ENCODE measurements around the gene RIMS3.
A peak's percentile ranks its signal among the peaks of the same experiment; 100 is the strongest.
"Not testable (repeated sequence)": the region's sequence is repeated elsewhere in the genome, so short reads cannot be mapped to it uniquely, and the experiment has no call there.

RIMS3 gene

GRCh38 chr1:40665335-40666171 lies at the start of gene RIMS3:
TSS of gene RIMS3 (minus strand) at chr1:40665682. CDS start at chr1:40641925, 23,757 bp downstream.
- DNase-seq, result peak; percentile 80

DNA sequence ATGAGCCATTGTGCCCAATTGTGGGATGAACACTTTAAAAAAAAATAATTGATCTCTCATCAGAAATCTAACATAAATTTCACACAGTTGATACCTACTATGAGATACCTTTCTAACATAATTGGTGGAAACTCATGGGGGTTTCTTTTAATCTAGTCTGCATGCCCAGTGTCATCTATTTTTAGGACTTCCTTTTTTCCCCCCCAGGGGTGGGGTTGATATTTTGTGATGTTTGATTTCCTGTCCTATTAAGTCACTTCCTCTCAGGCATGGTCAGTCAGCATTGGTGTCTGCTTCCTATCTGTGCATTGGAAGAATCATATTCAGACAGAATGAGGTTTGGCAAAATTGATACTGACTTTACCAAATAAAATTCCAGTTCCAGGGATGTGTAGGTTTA lies 47.5 kb upstream of the RIMS3 start:
- DNase-seq, result no peak

GRCh38 chr1:40712405-40712944 lies 47.0 kb upstream of the RIMS3 start:
- DNase-seq, result no peak

- no peak for DNase-seq
Measured at GRCh38 chr1:40711465-40712404, 46.3 kb upstream of the RIMS3 start.

DNA sequence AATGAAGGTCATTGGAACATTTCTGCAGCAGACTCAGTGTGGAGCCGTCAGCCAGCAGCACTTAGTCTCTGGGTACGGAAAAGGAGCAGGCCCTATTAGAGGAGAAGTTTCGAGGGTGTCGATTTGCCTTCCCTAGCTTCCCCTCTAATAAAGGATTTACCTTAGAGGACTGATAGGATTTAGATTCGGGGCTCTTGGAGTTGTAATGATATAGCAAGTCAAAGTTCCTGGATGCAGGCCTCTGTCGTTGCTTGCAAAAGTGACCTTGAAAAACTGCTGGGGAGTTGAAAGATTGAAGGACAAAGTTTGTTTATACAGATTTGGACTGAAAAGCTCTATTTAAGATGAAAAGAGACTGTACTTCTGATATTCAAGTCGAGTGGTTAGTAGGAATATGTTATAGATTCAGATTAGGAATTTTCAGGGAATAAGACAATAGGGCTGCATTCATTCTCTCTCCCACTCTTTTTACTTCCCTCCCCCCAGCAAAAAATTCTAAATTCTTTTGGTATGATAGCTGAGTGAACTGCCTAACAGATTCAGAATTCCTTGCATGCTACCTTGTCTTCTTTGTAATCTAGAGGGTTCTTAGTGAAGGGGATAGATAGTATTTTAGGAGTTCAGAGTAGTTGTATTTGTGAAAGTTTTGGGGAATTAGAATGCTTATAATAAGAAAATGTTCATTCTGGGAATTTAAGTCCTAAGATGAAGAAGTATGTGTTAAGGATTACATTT lies 45.3 kb upstream of the RIMS3 start:
- DNase-seq, result no peak

GRCh38 chr1:40709802-40710278 lies 44.4 kb upstream of the RIMS3 start:
- DNase-seq, result no peak

DNA sequence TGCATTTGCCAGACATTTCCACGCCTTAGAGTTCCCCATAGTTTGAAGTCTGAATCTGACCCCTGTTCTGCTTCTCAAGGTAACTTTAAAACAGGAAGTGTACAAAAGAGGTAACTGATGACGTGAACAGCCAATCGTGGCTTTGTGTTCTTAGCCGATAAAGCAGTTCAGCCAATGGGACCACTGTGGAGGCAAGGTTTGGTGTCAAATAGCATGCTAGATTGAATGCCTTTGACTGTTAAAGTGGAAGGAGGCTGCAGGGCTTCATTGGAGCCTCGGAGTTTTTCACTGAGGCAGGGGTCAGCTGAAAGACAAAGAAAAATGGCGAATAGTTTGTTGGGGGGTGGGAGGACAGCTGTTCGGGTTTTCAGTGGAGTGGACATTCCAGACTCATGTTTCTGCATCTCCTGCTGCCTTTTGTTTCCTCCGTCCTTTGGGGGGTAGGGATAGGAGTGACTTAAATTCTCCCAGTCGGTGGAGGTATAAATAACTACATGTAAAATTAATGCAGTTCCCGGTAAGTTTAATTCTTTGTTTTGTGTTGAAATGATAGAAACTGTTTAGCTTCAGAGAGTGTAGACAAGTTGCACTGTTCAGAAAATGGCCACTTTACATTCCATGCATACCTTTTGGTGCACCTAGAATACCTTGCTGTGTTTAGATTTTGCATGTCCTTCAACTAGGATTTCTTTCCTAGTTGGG lies 43.8 kb upstream of the RIMS3 start:
- DNase-seq, result peak; percentile 77

DNA sequence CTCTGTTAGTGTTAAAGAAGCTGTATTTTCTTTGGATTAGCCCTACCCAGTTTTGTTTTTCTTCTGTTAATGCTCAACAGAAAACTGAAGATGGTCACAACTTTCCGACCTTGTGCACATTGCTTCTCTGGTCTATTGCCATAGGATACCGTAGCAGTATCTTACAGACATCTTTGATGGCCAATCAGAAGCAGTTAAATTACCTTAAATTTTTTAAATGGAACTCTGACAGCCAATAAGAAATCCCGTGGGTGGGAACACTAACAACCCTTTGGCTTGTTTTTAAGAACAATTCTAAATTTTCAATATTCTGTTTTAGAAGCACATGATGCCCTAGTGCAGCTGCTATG lies 43.2 kb upstream of the RIMS3 start:
- no peak for DNase-seq

DNA sequence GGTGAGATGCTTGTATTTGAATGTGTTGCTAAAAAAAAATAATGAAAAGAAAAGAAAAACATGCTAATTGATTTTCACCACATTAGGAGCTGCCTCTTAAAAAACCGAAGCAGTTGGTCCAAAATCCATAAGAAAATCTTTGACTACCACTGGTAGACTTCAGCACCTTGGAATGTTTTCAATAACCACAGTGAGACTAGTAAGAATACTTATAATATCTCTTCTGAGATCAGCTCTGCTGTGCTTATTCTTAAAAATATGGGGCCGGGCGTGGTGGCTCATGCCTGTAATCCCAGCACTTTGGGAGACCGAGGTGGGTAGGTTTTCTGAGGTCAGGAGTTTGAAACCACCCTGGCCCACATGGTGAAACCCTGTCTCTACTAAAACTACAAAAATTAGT lies 41.1 kb upstream of the RIMS3 start:
- DNase-seq, result no peak

DNA sequence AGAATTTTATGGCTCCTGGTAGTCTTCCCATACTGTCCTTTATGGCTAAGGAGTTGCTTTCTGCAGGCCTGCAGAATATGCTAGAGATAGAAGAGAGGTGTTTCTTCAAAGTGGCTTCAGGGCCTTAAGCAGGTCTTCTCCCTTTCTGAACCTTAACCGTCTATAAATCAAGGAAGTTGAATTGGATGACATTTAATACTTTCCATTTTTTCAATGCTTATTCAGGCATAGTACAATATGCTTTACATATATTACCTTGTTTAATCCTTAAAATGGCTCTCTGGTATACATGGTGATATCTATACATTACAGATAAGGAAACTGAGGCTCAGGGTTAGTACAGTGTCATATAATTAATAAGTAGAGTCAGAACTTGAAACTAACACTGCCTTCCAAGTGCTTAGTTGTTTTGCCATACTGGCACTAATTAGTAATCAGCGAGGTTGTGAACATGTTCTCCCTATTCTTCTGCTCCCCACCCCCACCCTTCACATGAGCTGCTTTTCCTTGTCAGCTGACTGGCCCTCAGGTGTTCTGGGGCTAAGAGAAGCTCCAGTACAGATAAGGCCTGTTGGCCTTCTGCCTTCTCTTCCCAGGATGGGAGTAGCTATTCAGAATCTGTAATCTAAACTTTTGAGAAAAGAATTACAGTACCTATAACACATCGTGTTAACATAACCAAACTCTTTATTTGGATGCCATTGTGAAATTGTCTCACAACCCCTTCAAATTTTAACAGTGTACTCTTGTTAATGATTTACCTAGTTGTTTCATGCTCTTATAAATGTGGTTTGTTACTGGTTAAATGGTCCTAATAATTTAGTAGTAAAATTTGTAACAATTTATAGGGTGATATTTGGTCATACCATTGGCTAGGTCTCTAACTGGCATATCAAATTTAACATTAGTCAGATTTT lies 39.6 kb upstream of the RIMS3 start:
- no peak for DNase-seq

DNA sequence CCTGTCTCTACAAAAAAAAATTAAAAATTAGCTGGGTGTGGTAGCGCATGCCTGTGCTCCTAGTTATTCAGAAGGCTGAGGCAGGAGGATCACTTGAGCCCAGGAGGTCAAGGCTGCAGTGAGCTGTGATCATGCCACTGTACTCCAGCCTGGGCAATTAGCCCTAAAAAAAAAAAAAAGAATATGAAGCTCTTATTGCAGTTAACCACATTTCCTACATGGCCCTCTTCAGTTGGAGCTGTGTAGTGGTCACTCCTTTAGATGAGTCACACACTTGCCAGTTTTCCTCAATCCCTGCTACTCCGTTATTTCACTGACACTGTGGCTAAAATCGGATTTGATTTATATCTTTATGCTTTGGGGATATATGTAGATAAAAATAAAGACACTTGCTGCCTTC lies 37.8 kb upstream of the RIMS3 start:
- no peak for DNase-seq

DNA sequence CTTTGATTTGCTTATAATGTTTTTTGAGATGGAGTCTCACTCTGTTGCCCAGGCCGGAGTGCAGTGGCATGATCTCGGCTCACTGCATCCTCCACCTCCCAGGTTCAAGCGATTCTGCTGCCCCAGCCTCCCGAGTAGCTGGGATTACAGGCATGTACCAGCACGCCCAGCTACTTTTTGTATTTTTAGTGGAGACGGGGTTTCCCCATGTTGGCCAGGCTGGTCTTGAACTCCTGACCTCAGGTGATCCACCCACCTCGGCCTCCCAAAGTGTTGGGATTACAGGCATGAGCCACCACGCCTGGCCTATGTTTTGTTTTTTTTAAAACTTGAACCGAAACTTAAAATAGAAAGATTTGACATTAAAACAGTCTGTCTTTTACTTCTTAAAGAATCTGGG lies 37.3 kb upstream of the RIMS3 start:
- not testable (repeated sequence) for DNase-seq

DNA sequence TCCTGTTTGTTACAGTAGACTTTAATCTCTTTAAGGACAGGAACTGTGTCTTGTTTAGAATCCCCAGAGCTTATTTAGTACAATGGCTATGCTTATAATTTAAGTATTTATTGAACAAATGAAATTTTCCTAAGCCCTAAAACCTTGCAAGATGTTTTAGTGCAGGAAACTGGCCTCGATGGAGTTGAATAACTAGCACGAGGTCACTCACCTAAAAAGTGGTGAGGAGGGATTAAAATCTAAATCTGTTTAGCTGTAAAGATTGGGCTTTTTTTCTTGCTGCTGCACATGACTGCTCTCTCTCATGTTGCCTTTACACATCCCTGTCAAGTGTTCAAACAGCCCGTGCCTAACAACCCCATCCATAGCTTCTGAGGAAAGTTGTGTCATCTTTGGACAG lies 36.2 kb upstream of the RIMS3 start:
- no peak for DNase-seq

DNA sequence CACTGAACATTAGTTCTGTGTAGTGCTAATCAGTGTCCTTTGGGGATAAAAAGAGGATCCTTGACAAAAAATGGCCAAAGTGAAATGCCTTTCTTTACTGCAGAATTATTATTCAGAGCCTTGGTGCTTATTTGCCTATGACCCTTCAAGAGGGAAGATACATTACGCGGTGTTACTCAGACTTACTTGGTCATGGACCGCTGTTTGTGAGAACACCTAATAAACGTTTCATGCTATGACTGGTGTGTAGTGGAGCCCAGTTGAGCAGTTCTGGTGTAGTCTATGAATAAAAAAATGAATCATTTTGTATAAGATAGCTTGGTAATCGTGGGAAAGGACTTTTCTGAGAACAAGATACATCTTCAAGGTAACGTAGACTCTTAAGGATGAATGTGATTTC lies 34.3 kb upstream of the RIMS3 start:
- DNase-seq, result no peak

DNA sequence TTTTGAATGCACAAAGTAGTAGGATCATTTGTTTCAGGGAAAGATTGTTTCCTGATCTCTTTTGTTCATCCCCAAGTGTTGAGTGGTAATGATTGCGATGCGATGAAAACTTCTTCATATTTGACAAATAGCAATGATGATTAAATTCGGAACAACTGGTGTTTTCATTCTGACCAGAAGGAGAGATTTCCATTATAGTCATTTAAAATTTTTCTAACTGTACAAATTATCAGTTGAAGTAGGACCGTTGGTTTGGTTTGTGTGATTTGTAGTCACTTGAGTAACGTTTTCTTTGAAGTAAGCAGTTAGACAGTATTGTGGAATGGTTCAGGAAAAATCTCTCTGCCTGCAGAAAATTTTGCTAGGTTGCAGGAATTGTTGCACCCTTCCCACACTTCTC lies 32.0 kb upstream of the RIMS3 start:
- DNase-seq, result no peak

DNA sequence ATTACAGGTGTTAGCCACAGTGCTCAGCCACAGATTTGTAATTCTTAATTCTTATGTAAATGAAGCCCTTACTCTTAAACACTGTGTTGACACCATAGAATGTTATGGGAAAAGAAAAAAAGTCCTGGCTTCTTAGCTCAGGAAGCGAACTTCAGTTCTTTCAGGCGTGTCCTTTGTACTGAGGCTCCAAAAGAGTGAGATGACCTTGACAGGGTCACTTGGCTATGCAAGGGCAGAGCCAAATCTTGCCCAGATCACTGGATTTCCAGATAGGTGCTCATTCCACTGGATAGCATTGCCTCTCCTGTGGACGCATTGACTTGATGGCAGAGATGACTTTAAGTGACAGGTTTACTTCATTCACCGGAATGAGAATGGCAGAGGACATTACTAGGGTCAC lies 30.8 kb upstream of the RIMS3 start:
- DNase-seq, result no peak

GRCh38 chr1:40694353-40694874 lies 28.9 kb upstream of the RIMS3 start:
- no peak for DNase-seq

- no peak for DNase-seq
Measured at GRCh38 chr1:40693425-40693824, 27.9 kb upstream of the RIMS3 start.

DNA sequence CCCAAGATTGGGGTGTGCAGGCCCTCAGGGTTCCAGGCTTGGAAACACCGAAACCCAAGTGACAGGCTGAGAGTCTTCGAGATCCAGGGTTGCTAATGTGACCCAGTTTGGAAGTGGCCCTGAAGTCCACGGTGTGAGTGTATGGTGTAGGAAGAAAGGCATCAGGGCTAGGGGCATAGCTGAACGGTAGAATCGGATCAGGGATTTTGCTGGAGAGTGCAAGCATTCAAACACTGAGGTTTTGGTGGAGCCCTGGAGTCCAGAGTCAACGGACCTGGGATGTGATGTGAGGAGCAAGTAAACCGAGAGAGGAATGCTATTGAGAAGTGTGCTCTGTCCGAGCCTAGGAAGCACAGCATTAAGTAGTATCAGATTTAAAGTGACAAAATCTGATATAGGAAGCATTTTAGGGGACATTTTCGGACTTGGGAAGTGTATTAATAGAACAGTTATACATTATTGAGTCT lies 27.0 kb upstream of the RIMS3 start:
- DNase-seq, result no peak

All from CD4-positive, alpha-beta T cell treated with Interleukin-6 for 4 hours (primary cell).